Osteoblast (primary cell): ENCODE data around the gene DISC1. TPM values are rescaled to one million over a fixed set of nuclear protein-coding genes. Genes with fewer than 3 reads are reported as not detected.

Source experiments
- DNase-seq: peaks from one replicate; pipeline ENCODE4 v3.0.0; 2011; ENCODE audit warnings: low spot score, mixed read lengths; ENCODE audit not compliant: insufficient read length; ENCODE audit errors: missing footprints
- H2AFZ ChIP-seq: 2 replicates; pipeline ENCODE4 v1.6.0; 2011; ENCODE audit warnings: mild to moderate bottlenecking, low read length
- H3K27ac ChIP-seq: 2 replicates; pipeline ENCODE4 v1.5.1; 2011; ENCODE audit warnings: mild to moderate bottlenecking, low read depth, low read length, moderate library complexity
- H3K27me3 ChIP-seq: 2 replicates; pipeline ENCODE4 v1.6.0; 2012; ENCODE audit warnings: mild to moderate bottlenecking, control low read depth, inconsistent platforms, low read length, moderate library complexity; ENCODE audit not compliant: insufficient read depth
- H3K36me3 ChIP-seq: 2 replicates; pipeline ENCODE4 v1.5.1; 2011; ENCODE audit warnings: mild to moderate bottlenecking, low read length, control low read depth, moderate library complexity; ENCODE audit not compliant: insufficient read depth
- H3K4me1 ChIP-seq: 2 replicates; pipeline ENCODE4 v1.5.1; 2011; ENCODE audit warnings: mild to moderate bottlenecking, low read length, control low read depth, moderate library complexity; ENCODE audit not compliant: insufficient read depth
- H3K4me2 ChIP-seq: 2 replicates; pipeline ENCODE4 v1.6.0; 2011; ENCODE audit warnings: mild to moderate bottlenecking, low read length; ENCODE audit not compliant: insufficient read depth
- H3K4me3 ChIP-seq: fragments of 200-600 bp; sonication (generic); 3 replicates; pipeline ENCODE4 v1.5.1; 2012; ENCODE audit warnings: mild to moderate bottlenecking, low read length, inconsistent platforms; ENCODE audit not compliant: insufficient read depth
- H3K79me2 ChIP-seq: 2 replicates; pipeline ENCODE4 v1.6.0; 2012; ENCODE audit warnings: mild to moderate bottlenecking, low read length, control low read depth, inconsistent platforms; ENCODE audit not compliant: insufficient read depth
- H3K9me3 ChIP-seq: 2 replicates; pipeline ENCODE4 v1.5.1; 2011; ENCODE audit warnings: low read depth, low read length, control low read depth
- H4K20me1 ChIP-seq: 2 replicates; pipeline ENCODE4 v1.6.0; 2012; ENCODE audit warnings: mild to moderate bottlenecking, low read length, control low read depth; ENCODE audit not compliant: insufficient read depth
- CTCF ChIP-seq: IDR thresholded peaks from 2 replicates; pipeline ENCODE4 v1.5.1; 2011; ENCODE audit warnings: mild to moderate bottlenecking, low read depth, low read length, moderate library complexity; ENCODE audit errors: extremely low read depth
- total RNA-seq: library from RNA; depleted of rRNA; stranded (reverse); fragments of >200 nt; gene quantifications from 2 replicates; pipeline ENCODE4 v1.2.3, GENCODE V29; 2012

The DISC1 gene
- total RNA-seq, 1 donor = 11.9 TPM

- Histone ChIP-seq H3K27me3 (no peaks in the 10 kb centered on the region), H4K20me1 (no peaks in the 10 kb centered on the region), H3K9me3 (no peaks in the 10 kb centered on the region), H3K36me3 (no peaks in the 10 kb centered on the region), H3K4me1 (no peaks in the 10 kb centered on the region), H3K27ac (no peak overlapping the region), H3K4me2 (no peak overlapping the region), H2AFZ (no peak overlapping the region), H3K4me3 (no peak overlapping the region), H3K79me2 (no peaks in the 10 kb centered on the region)
- no peak for TF ChIP-seq CTCF
- DNase-seq = no peak
These were observed 14.7 kb upstream of the DISC1 start for GRCh38 chr1:231611851-231612250.

- Histone ChIP-seq H2AFZ (no peak overlapping the region), H3K9me3 (no peaks in the 10 kb centered on the region), H3K4me3 (no peak overlapping the region), H3K4me1 (no peaks in the 10 kb centered on the region), H4K20me1 (no peaks in the 10 kb centered on the region), H3K27ac (no peak overlapping the region), H3K36me3 (no peaks in the 10 kb centered on the region), H3K4me2 (no peak overlapping the region), H3K79me2 (no peaks in the 10 kb centered on the region), H3K27me3 (no peaks in the 10 kb centered on the region)
- DNase-seq = no peak
- TF ChIP-seq CTCF = no peak
These were observed 14.0 kb upstream of the DISC1 start for GRCh38 chr1:231612393-231613089.

GRCh38 chr1:231613419-231614349, 12.9 kb upstream of the DISC1 start:
- no peak overlapping the region for H3K4me2 ChIP-seq
- DNase-seq = no peak
- H3K27ac ChIP-seq = no peak overlapping the region
- H3K27me3 ChIP-seq = no peaks in the 10 kb centered on the region
- no peak overlapping the region for H3K4me3 ChIP-seq
- no peaks in the 10 kb centered on the region for H3K4me1 ChIP-seq
- H3K36me3 ChIP-seq = no peaks in the 10 kb centered on the region
- H4K20me1 ChIP-seq = no peaks in the 10 kb centered on the region
- no peaks in the 10 kb centered on the region for H3K9me3 ChIP-seq
- H2AFZ ChIP-seq = no peak overlapping the region
- no peak for TF ChIP-seq CTCF
- no peaks in the 10 kb centered on the region for H3K79me2 ChIP-seq

- no peaks in the 10 kb centered on the region for H3K9me3 ChIP-seq
- H2AFZ ChIP-seq = no peak overlapping the region
- no peak overlapping the region for H3K4me2 ChIP-seq
- peak; percentile 50 for DNase-seq
- H3K4me3 ChIP-seq = no peak overlapping the region
- no peak overlapping the region for H3K27ac ChIP-seq
- no peaks in the 10 kb centered on the region for H4K20me1 ChIP-seq
- H3K27me3 ChIP-seq = no peaks in the 10 kb centered on the region
- H3K79me2 ChIP-seq = no peaks in the 10 kb centered on the region
- no peaks in the 10 kb centered on the region for H3K36me3 ChIP-seq
- H3K4me1 ChIP-seq = no peaks in the 10 kb centered on the region
- TF ChIP-seq CTCF = no peak
These were observed 9.9 kb upstream of the DISC1 start for GRCh38 chr1:231616667-231617066.
